ENCODE data around the gene PRR33. TPM values are rescaled to one million over a fixed set of nuclear protein-coding genes. Genes with fewer than 3 reads are reported as not detected.
"Not testable (repeated sequence)": the region's sequence is repeated elsewhere in the genome, so short reads cannot be mapped to it uniquely, and the experiment has no call there.

Gene PRR33
- total RNA-seq (1 to 10 TPM in 8 of 9 donors, under 1 TPM in 1; 0.81 to 5.1 (median 2.4) TPM), polyA plus RNA-seq (1 to 10 TPM in 1 of 2 donors, under 1 TPM in 1; 0.08 to 4.6 TPM)
- long read RNA-seq, donor 1, partial matches to known transcripts, result 0 of 5 reads
- long read RNA-seq, donor 1, other reads (novel, unspliced or antisense), result 4 of 5 reads
- long read RNA-seq, donor 2, transcript PRR33-201 (1 exons, 3,319 nt), result major isoform, 9 of 15 reads
- long read RNA-seq, donor 2, partial matches to known transcripts, result 0 of 15 reads
- long read RNA-seq, donor 2, other reads (novel, unspliced or antisense), result 6 of 15 reads
- long read RNA-seq, donor 3, partial matches to known transcripts, result 0 of 5 reads
- long read RNA-seq, donor 3, other reads (novel, unspliced or antisense), result 1 of 5 reads

DNA sequence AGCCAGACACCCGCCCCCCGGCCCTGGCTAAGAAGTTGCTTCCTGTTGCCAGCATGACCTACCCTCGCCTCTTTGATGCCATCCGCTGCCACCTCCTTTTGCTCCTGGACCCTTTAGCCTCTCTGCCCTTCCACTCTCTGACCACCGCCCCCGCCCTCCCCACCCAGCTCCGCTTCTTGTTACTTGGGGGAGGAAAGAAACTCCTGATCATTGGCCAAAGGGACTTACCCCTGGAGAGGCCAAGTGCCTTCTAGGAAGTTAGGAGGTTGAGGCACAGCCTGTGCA, at the start of gene PRR33:
Gene PRR33, minus strand, starts transcription at position 65 of the 285 bp plus-strand sequence. CDS start 1,311 bp downstream, outside the sequence.
- TF ChIP-seq, protein P1, sequence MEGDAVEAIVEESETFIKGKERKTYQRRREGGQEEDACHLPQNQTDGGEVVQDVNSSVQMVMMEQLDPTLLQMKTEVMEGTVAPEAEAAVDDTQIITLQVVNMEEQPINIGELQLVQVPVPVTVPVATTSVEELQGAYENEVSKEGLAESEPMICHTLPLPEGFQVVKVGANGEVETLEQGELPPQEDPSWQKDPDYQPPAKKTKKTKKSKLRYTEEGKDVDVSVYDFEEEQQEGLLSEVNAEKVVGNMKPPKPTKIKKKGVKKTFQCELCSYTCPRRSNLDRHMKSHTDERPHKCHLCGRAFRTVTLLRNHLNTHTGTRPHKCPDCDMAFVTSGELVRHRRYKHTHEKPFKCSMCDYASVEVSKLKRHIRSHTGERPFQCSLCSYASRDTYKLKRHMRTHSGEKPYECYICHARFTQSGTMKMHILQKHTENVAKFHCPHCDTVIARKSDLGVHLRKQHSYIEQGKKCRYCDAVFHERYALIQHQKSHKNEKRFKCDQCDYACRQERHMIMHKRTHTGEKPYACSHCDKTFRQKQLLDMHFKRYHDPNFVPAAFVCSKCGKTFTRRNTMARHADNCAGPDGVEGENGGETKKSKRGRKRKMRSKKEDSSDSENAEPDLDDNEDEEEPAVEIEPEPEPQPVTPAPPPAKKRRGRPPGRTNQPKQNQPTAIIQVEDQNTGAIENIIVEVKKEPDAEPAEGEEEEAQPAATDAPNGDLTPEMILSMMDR (IDR thresholded peaks at IDR 0.05), result no peak
- no peak for TF ChIP-seq POLR2A (IDR thresholded peaks at IDR 0.05)
- peak within 1 kb of the TSS in 5 of 12 donors; percentile 3 to 68 (median 24) for H3K27ac ChIP-seq
- ATAC-seq (no peak), DNase-seq (no peak)
- H3K4me3 ChIP-seq, result peak within 1 kb of the TSS in 1 of 12 donors; percentile 15
- no peaks in the 10 kb centered on the region for H3K27me3 ChIP-seq
- 88 to 95% (median 90%) methylated on average over 5 to 7 of the region's 7 CpGs for WGBS, 4 donors
- H3K9me3 ChIP-seq, result no peaks in the 10 kb centered on the region
- H3K4me1 ChIP-seq, result peaks cover 0 to 36% (median 0%) of the 10 kb centered on the region in 12 donors
- H3K36me3 ChIP-seq, result peaks cover 0 to 29% (median 15%) of the 10 kb centered on the region in 9 donors
- intact Hi-C loops (cut with DNase I), result loop anchor here in 1 of 10 donors (5.0 to 10.0 kb wide), 2 partner anchors 53 to 54 kb away; partner anchors contain the start of genes MRPL23 and TNNI2

DNA sequence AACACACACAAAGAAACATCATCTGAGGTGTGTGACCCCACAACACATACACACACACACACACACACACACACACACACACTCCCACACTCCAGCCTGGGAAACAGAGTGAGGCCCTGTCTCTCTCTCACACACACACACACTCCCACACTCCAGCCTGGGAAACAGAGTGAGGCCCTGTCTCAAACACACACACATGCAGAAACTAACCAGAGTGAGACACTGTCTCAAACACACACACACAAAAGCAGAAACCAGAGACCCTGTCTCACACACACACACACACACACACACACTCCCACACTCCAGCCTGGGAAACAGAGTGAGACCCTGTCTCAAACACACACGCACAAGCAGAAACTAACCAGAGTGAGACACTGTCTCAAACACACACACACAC, 48.1 kb upstream of the PRR33 start:
- ATAC-seq (peak in 2 of 4 donors; percentile 50 to 52), DNase-seq (peak in 2 of 5 donors; percentile 17)
- not testable (repeated sequence) for H3K4me3 ChIP-seq, H3K27me3 ChIP-seq, H3K27ac ChIP-seq, H3K9me3 ChIP-seq, H3K36me3 ChIP-seq
- 89 to 100% (median 94%) methylated on average over 1 of the region's 1 CpG for WGBS, 4 donors
- H3K4me1 ChIP-seq, result peaks cover 0 to 27% (median 9%) of the 10 kb centered on the region in 12 donors
- intact Hi-C loops (cut with DNase I), result loop anchor here in 8 of 10 donors (1.0 to 10.0 kb wide), 9 partner anchors 24 to 45 kb away; partner anchors contain the start of gene PRR33 (in 1 of the 8)

DNA sequence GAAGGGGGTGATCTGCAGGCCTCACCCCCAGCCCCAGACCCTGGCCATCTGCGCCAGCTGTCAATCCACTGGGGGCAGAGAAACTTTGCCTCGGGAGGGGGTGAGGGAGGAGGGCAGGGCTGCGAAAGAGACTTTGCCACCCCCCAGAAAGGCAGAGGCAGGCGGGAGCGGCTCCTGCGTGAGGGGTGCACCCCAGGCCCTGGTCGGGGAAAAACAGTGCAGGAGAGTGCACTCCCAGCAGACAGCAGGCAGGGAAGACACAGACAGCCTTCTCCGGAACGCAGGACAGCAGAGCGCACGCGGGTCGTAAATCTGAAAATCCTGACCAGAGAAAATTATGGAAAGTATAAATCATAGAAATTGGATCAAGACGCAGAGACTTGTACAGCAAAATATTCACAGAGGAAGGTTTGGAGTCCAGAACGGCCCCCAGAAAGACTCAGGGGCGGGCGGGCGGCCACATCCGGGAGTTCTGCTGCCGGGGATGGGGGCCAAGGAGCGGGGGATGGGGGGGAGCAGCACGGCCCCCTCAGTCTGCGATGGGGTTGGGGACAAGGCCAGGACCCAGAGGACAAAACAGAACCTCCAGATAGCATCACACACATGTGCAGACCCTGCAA, 47.4 kb upstream of the PRR33 start:
- ATAC-seq, result no peak
- Histone ChIP-seq H3K36me3 (no peaks in the 10 kb centered on the region), H3K4me3 (peak overlapping the region in 2 of 12 donors; percentile 5 to 17), H3K4me1 (peaks cover 0 to 25% (median 9%) of the 10 kb centered on the region in 12 donors), H3K9me3 (no peaks in the 10 kb centered on the region), H3K27ac (peak overlapping the region in 11 of 12 donors; percentile 24 to 79 (median 74)), H3K27me3 (no peaks in the 10 kb centered on the region)
- peak in 4 of 5 donors; percentile 37 to 51 (median 47) for DNase-seq
- TF ChIP-seq, protein P1 (IDR thresholded peaks at IDR 0.05), result no peak
- TF ChIP-seq POLR2A (IDR thresholded peaks at IDR 0.05), result no peak
- intact Hi-C loops (cut with DNase I), result loop anchor here in 6 of 10 donors (1.0 kb wide), 6 partner anchors 24 to 45 kb away; no protein-coding TSS in a partner anchor
- WGBS, 4 donors, result 28 to 44% (median 36%) methylated on average over 22 to 23 of the region's 23 CpGs

DNA sequence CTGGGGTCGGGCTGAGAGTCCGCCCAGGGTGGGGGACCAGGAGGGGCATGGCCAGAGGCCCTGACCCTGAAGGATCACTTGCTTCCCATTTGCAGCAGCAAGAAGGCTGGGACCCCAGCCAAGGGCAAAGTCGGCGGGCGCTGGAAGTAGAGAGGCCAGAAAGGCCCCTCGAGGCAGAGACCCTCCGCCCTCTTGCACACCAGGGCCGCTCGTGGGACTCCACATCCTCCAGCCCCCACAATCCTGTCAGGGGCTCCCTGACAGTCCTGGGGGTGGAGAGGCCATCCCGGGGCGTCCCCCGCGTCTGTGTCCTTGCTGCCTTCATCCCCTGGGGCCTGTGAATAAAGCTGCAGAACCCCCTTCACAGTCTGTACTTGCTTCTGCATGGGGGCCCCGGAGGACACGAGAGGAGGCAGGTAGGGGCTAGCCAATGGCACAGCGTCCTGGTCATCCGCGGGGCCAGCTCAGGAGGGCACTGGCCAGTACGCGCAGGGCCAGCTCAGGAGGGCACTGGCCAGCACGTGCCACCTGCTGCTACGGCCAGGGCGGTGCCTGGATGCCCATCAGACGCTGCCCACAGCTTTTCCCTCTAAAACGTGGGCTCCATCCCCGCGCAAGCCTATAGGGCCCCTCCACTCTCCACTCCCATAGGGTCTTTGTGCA, 46.8 kb upstream of the PRR33 start:
- Histone ChIP-seq H3K27ac (peak overlapping the region in 11 of 12 donors; percentile 24 to 79 (median 74)), H3K36me3 (no peaks in the 10 kb centered on the region), H3K9me3 (no peaks in the 10 kb centered on the region), H3K4me1 (peaks cover 0 to 19% (median 9%) of the 10 kb centered on the region in 12 donors), H3K27me3 (no peaks in the 10 kb centered on the region), H3K4me3 (no peak overlapping the region)
- ATAC-seq, result peak in 1 of 4 donors; percentile 6
- intact Hi-C loops (cut with DNase I), result loop anchor here in 7 of 10 donors (1.0 kb wide), 6 partner anchors 23 to 44 kb away; no protein-coding TSS in a partner anchor
- WGBS, 4 donors, result 63 to 70% (median 67%) methylated on average over 13 to 27 of the region's 27 CpGs
- no peak for TF ChIP-seq POLR2A (IDR thresholded peaks at IDR 0.05)
- TF ChIP-seq, protein P1 (IDR thresholded peaks at IDR 0.05), result no peak
- DNase-seq, result peak in 4 of 5 donors; percentile 7 to 47 (median 20)

Measured in heart left ventricle (tissue), 16 donors.